Right hindlimb (tissue), 1 donor: ENCODE results near the gene ANTKMT.

Source experiments
- DNase-seq: peaks from one replicate; pipeline ENCODE4 v3.0.0-alpha.2; 2018

ANTKMT gene

DNA sequence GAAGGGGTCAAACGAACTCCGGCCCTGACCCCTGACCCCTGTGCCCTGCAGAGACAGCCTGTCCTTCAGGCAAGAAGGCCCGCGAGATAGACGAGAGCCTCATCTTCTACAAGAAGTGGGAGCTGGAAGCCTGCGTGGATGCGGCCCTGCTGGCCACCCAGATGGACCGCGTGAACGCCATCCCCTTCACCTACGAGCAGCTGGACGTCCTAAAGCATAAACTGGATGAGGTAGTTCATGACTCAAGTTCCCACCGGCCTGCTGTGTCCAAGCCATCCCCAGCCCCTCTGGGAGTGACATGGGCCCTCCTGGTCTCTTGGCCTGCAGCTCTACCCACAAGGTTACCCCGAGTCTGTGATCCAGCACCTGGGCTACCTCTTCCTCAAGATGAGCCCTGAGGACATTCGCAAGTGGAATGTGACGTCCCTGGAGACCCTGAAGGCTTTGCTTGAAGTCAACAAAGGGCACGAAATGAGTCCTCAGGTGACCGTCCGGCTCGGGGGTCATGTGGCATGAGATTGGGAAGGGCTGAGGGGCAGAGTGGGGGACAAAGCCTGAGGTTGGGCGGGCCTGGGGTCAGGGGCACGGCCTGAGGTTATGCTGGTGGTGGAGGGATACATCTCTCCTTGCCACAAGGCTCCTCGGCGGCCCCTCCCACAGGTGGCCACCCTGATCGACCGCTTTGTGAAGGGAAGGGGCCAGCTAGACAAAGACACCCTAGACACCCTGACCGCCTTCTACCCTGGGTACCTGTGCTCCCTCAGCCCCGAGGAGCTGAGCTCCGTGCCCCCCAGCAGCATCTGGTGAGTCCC is 45.3 kb downstream of the ANTKMT start:
- DNase-seq: no peak

DNA sequence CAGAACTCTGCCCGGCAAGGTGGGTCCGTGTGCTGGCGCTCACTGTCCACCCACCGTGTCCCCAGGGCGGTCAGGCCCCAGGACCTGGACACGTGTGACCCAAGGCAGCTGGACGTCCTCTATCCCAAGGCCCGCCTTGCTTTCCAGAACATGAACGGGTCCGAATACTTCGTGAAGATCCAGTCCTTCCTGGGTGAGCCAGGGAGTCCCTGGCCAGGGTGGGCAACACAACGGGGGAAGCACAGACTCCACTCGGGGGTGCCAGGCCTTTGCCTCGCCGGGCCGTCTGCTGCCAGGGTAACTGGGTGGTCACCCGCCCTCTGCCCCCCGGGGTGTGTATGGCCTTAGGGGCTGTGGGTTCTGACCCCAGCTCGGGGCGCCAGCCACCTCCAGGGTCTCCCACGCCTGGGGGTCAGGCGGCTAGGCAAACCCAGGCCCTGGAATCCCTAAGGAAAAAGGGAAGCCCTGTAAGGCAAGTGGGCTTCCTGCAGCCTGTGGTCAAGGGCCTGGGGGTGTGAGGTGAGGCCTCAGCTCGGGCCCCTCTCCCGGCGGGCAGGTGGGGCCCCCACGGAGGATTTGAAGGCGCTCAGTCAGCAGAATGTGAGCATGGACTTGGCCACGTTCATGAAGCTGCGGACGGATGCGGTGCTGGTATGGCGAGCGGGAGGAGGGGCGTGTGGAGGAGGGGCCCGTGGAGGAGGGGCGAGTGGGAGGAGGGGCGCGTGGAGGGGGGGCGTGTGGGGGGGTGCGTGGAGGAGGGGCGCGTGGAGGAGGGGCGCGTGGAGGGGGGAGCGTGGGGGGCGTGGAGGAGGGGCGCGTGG is 46.1 kb downstream of the ANTKMT start:
- DNase-seq: no peak

DNA sequence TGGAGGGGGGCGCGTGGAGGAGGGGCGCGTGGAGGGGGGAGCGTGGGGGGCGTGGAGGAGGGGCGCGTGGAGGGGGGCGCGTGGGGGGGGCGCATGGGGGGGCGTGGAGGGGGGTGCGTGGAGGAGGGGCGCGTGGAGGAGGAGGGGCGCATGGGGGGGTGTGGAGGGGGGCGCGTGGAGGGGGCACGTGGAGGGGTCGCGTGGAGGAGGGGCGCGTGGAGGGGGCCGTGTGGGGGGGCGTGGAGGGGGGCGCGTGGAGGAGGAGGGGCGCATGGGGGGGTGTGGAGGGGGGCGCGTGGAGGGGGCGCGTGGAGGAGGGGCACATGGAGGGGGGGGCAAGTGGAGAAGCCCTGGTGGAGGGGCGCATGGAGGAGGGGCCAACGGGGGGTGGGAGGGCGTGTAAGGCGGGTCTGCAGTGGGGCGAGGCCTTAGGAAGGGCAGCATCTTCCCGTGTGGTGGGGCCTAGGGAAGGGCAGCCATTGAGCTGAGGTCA is 46.8 kb downstream of the ANTKMT start:
- DNase-seq: no peak

DNA sequence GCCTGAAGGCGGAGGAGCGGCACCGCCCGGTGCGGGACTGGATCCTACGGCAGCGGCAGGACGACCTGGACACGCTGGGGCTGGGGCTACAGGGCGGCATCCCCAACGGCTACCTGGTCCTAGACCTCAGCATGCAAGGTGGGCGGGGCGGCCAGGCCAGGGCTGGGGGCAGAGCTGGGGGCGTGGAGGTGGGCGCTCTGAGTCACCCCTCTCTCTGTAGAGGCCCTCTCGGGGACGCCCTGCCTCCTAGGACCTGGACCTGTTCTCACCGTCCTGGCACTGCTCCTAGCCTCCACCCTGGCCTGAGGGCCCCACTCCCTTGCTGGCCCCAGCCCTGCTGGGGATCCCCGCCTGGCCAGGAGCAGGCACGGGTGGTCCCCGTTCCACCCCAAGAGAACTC is 47.5 kb downstream of the ANTKMT start:
- no peak for DNase-seq

DNA sequence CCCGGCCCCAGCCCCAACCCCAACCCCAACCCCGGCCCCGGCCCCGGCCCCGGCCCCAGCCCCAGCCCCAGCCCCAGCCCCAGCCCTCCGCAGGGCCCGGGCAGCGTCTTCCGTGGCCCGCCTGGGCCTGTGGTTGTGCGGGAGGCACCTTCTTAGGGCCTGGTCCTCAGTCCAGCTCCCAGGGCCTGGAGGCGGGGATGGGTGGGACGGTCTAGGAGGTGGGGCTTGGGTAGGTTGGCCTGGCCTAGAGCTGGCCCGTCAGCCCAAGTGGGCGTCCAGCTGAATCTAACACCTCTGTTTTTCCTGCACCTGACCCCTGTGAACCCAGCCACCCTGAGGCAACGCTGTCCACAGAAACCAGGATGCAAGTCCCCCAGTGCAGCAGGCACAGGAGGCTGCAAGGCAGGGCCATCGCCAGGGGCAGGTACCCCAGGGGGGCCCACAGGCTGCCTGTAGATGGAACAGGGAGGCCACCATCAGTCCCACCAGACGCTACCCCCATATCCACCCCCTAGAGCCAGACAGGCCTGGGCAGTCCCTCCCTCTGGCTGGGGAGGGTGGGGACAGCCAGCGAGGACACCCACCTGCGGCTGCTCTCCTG is 48.3 kb downstream of the ANTKMT start:
- DNase-seq: no peak

DNA sequence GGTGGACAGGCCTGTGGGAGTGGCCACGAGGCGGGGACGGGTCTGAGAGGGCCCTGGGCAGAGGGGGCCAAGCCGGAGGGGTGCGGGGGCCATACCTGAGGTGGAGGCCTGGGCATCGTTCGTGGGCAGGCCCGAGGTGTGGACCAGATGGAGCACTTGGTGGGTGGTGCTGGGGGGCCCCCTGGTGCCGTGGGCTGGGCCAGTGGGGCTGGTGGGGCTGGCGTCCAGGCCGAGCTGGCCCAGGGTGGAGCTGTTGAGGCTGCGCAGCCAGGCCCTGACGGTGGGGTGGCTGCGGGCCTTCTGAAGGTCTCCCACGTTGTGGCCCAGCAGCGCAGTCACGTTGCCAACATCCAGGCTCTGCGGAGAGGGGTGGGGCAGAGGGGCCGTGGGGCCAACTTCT is 49.0 kb downstream of the ANTKMT start:
- no peak for DNase-seq

DNA sequence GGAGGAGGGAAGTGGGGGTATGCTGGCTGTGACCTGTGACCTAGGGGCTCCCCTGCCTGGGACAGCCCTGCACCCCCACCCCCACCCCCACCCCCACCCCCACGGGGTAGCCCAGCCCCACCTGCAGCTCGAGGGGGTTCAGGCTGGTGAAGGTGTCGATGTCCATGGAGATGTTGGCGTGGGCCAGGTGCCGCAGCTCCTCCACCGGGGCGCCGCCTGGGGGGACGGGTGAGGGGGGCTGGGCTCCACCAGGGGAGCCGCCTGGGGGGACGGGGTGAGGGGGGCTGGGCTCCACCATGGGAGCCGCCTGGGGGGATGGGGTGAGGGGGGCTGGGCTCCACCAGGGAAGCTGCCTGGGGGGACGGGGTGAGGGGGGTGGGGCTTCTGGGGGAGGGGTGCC is 49.5 kb downstream of the ANTKMT start:
- no peak for DNase-seq
